GM18499 (cell line): Measurements from ENCODE around the gene SMTN.

Experiments used
- ATAC-seq: cut with Tn5 transposase; IDR thresholded peaks from one replicate; pipeline ENCODE4 v1.9.1; 2021; ENCODE audit warnings: moderate number of reproducible peaks; ENCODE audit not compliant: insufficient read depth, unreplicated experiment

Gene SMTN

GRCh38 chr22:31124290-31124689 is 43.2 kb downstream of the SMTN start:
- no peak for ATAC-seq

- no peak for ATAC-seq
Observed at GRCh38 chr22:31124811-31125465, 43.8 kb downstream of the SMTN start.

DNA sequence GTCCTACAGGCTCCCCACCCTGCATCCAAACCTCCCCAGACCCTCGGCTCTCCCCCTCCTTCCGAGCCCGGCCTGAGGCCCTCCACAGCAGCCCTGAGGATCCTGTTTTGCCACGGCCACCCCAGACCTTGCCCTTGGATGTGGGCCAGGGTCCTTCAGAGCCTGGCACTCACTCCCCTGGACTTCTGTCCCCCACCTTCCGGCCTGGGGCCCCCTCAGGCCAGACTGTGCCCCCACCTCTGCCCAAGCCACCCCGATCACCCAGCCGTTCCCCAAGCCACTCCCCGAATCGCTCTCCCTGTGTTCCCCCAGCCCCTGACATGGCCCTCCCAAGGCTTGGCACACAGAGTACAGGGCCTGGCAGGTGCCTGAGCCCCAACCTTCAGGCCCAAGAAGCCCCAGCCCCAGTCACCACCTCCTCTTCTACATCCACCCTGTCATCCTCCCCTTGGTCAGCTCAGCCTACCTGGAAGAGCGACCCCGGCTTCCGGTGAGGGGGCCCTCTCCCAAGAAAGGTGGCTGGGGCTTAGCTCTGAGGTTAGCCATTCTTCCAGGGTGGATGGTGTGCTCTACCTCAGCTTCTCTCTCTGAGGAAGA is 44.5 kb downstream of the SMTN start:
- no peak for ATAC-seq

GRCh38 chr22:31126128-31126868 is 45.2 kb downstream of the SMTN start:
- ATAC-seq: no peak

GRCh38 chr22:31126869-31127175 is 45.7 kb downstream of the SMTN start:
- ATAC-seq: no peak

- ATAC-seq: no peak
Observed at GRCh38 chr22:31127181-31127772, 46.2 kb downstream of the SMTN start.

DNA sequence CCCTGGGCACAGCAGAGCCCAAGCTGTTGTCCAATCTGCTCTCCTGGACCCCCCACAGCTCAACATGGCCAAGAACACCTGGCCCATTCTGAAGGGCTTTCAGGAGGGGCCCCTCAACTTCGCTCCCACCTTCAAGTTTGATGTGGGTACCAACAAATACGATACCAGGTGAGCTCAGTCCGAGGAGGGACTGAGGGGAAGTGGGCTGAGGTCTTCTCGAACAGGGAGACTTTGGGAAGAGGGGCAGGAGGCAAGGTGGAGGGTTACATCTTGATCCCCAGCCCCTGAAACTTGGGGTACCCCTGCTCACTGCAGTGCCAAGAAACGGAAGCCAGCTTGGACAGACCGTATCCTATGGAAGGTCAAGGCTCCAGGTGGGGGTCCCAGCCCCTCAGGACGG is 47.0 kb downstream of the SMTN start:
- no peak for ATAC-seq

DNA sequence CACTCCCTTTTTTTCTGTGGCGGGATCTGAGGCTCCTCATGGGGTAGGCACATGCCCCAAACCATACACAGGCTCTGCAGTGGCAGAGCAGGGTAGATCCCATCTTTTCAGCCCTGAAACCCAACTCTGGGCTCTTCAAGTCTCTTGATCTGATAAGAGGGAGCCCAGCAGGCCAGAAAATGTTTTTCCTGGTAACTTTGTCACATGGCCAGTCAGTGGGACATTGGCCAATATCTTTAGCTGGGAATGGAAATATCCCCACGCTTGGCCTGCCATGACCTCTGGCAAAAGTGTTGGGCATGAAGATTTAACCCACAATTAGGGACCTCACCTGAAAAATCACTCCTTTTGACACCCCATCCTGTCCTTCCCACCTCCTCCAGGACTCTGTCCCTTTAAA is 49.8 kb downstream of the SMTN start:
- no peak for ATAC-seq

GRCh38 chr22:31133911-31134310 is 52.8 kb downstream of the SMTN start:
- ATAC-seq: no peak

GRCh38 chr22:31134688-31135087 is 53.6 kb downstream of the SMTN start:
- ATAC-seq: no peak

GRCh38 chr22:31135706-31136105 is 54.6 kb downstream of the SMTN start:
- no peak for ATAC-seq

DNA sequence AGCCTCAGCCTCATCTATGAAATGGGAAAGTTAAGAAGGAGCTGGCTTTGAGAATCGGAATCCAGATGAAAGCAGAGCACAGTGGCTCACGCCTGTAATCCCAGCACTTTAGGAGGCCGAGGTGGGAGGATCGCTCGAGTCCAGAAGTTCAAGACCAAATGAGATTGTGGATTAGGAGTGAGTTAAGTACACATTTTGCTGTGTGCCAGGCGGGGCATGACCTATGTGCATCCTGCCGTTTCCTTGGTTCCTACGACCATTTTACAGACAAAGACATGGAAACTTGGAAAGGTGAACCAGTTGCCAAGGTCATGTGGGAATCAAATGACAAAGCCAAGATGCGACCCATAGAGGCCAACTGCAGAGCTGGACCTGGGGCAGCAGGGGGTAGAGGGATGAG is 55.0 kb downstream of the SMTN start:
- ATAC-seq: no peak

DNA sequence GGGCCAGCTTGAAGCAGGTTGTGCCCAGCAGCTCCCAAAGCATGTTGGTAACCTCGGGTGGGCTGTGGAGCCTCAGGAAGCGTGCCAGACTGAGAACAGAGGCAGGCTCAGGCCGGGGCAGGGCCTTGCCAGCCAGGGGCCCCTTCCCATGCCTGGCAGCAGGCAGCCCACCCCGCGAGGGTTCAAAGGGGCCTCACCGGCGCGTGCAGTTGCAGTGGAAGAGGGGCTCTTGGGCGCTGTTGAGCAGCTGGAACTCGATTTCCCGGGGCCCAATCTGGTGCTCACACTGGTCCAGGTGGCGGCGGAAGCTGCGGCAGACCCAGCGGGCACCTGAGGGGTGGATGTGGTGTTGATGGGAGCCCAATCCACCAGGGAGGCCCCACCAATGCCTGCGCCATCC is 55.6 kb downstream of the SMTN start:
- no peak for ATAC-seq

GRCh38 chr22:31137721-31138120 is 56.6 kb downstream of the SMTN start:
- ATAC-seq: no peak

DNA sequence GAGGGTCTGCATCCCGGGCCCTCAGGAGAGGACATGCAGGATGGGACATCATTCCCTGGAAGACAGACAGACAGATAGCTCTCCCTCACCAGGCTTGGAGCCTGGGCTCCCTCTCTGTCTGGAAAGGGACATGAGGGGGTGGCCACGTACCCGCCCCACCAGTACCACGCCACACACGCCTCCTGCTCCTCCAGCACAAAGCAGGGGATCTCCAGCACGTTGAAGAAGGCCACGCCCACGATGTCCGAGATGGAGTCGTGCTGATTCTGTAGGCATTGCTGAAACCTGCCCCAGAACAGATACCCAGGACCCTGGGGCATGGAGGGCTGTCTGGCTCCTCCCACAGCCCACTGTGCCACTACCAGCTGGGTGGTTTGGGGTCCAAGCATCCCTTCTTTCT is 57.0 kb downstream of the SMTN start:
- no peak for ATAC-seq

- ATAC-seq: no peak
Observed at GRCh38 chr22:31139066-31139465, 57.9 kb downstream of the SMTN start.

- ATAC-seq: no peak
Observed at GRCh38 chr22:31139866-31140716, 59.0 kb downstream of the SMTN start, which contains the start of gene PLA2G3. Gene PLA2G3, minus strand, starts transcription at chr22:31140508. Its CDS starts 154 bp downstream, at chr22:31140354.

DNA sequence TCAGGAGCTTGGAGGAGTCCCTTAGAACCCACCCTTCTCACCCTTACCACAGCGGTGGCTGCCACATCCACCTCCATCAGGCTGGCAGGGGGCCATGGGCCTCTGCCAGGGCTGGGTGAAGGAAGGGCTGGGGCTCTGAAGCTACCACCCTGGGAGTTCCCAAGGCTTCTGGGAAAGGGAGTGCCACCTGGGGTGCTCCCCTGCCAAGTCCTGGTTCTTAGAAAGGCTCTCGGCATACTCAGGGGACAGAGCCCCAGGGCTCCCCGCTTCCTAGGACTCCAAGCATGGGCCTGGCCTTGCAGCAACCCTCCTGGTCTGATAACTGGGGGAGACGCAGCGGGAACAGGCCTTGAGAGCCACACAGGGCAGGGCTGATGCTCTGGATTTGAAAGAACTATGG is 59.6 kb downstream of the SMTN start:
- ATAC-seq: no peak

DNA sequence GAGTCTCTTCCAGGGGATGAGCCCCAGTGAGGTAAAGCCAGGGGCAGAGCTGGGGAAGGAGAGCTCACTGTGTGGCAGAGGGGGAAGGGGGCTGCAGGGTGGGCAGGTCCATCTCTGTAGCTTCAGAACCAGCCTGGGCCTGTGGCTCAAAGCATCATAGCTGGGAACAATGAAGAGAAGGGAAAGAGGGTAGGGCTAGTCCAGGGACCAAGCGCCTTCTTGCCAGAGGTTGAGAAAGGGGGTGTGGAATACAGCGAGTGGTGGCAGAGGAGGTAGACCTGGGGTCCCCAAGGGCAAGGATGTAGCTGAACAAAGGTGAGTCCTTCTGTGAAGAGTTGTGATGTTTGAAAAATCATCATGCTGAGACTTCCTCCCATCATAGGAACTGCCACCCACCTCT is 60.4 kb downstream of the SMTN start:
- no peak for ATAC-seq

DNA sequence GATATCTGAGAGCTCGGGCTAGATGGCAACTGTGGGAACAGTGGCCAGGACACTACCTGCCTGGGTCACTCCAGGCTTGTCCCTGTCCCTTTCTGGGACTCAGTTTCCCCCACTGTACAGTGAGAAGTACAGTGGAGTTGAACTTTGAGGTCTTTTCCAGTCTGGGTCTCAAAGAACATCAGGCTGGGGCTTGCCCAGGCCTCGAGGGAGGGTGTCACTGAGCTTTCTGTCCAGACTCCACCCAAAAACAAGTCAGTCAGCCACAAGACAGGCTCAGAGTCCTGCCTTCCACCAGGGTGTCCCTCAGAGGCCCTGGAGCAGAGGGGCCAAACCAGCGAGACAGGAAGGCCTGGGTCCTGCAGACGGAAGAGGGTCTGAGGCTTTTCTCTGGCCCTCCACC is 61.2 kb downstream of the SMTN start:
- ATAC-seq: no peak

GRCh38 chr22:31143038-31143437 is 61.9 kb downstream of the SMTN start:
- ATAC-seq: no peak
